NB4 (cell line): ENCODE measurements around the gene DNA2.

Experiments
- POLR2A ChIP-seq: IDR thresholded peaks from 2 replicates; pipeline ENCODE4 v1.6.1; 2011; ENCODE audit warnings: mild to moderate bottlenecking; ENCODE audit not compliant: insufficient read length; ENCODE audit errors: extremely low read depth
- TF ChIP-seq, protein P1 (sequence below): IDR thresholded peaks from one replicate; pipeline ENCODE4 v1.5.1; 2012; ENCODE audit warnings: low read depth, low read length
- TF ChIP-seq, protein P2 (sequence below): IDR thresholded peaks from 2 replicates; pipeline ENCODE4 v1.6.1; 2011; ENCODE audit warnings: low read depth, low read length

DNA sequence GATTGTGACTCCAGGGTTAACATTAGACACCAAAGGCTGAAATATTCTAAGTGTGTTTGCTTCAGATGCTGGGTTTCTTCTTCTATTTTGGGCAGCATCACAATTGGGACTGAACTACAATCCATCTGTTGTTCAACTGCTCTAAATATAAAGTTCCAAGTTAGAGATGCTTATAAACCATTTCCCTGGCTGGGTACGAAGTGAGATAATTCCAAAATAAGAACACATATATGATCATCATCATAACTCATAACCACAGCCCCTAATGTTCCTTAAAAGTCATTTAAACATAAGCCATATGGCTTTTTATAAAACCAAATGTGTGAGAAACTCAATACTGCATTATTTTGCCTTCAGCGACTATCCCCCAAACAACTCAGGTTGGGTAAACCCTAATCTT, 28.8 kb downstream of the DNA2 start:
- TF ChIP-seq, protein P1, sequence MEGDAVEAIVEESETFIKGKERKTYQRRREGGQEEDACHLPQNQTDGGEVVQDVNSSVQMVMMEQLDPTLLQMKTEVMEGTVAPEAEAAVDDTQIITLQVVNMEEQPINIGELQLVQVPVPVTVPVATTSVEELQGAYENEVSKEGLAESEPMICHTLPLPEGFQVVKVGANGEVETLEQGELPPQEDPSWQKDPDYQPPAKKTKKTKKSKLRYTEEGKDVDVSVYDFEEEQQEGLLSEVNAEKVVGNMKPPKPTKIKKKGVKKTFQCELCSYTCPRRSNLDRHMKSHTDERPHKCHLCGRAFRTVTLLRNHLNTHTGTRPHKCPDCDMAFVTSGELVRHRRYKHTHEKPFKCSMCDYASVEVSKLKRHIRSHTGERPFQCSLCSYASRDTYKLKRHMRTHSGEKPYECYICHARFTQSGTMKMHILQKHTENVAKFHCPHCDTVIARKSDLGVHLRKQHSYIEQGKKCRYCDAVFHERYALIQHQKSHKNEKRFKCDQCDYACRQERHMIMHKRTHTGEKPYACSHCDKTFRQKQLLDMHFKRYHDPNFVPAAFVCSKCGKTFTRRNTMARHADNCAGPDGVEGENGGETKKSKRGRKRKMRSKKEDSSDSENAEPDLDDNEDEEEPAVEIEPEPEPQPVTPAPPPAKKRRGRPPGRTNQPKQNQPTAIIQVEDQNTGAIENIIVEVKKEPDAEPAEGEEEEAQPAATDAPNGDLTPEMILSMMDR = no peak
- TF ChIP-seq POLR2A = no peak
- TF ChIP-seq, protein P2, sequence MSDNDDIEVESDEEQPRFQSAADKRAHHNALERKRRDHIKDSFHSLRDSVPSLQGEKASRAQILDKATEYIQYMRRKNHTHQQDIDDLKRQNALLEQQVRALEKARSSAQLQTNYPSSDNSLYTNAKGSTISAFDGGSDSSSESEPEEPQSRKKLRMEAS = no peak
